GM19328 (cell line): ENCODE results near the gene APOBEC3A.
"Not testable (repeated sequence)": the region's sequence is repeated elsewhere in the genome, so short reads cannot be mapped to it uniquely, and the experiment has no call there.

ENCODE experiments used
- ATAC-seq: cut with Tn5 transposase; IDR thresholded peaks from one replicate; pipeline ENCODE4 v1.9.1; 2021; ENCODE audit warnings: mild to moderate bottlenecking, moderate library complexity; ENCODE audit not compliant: unreplicated experiment

APOBEC3A gene

GRCh38 chr22:38942702-38943101 is 14.7 kb upstream of the APOBEC3A start:
- no peak for ATAC-seq

- no peak for ATAC-seq
Observed at GRCh38 chr22:38943201-38943600, 14.2 kb upstream of the APOBEC3A start.

GRCh38 chr22:38943882-38944281 is 13.5 kb upstream of the APOBEC3A start:
- ATAC-seq: no peak

- ATAC-seq: no peak
Observed at GRCh38 chr22:38944653-38945052, 12.8 kb upstream of the APOBEC3A start.

- ATAC-seq: not testable (repeated sequence)
Observed at GRCh38 chr22:38945706-38946338, 11.6 kb upstream of the APOBEC3A start.

GRCh38 chr22:38946771-38947170 is 10.6 kb upstream of the APOBEC3A start:
- ATAC-seq: no peak

- no peak for ATAC-seq
Observed at GRCh38 chr22:38947321-38948140, 9.9 kb upstream of the APOBEC3A start.

GRCh38 chr22:38948181-38948940 is 9.0 kb upstream of the APOBEC3A start:
- ATAC-seq: no peak

- ATAC-seq: no peak
Observed at GRCh38 chr22:38949889-38950405, 7.5 kb upstream of the APOBEC3A start.

- ATAC-seq: no peak
Observed at GRCh38 chr22:38950527-38951295, 6.7 kb upstream of the APOBEC3A start.

- no peak for ATAC-seq
Observed at GRCh38 chr22:38951734-38952133, 5.7 kb upstream of the APOBEC3A start.

GRCh38 chr22:38952281-38952993 is 5.0 kb upstream of the APOBEC3A start:
- ATAC-seq: no peak

GRCh38 chr22:38953091-38953490 is 4.3 kb upstream of the APOBEC3A start:
- no peak for ATAC-seq

- no peak for ATAC-seq
Observed at GRCh38 chr22:38953577-38954413, 3.6 kb upstream of the APOBEC3A start.

GRCh38 chr22:38954414-38955043 is 2.9 kb upstream of the APOBEC3A start:
- ATAC-seq: no peak

- ATAC-seq: no peak
Observed at GRCh38 chr22:38955250-38955905, 2.0 kb upstream of the APOBEC3A start.

GRCh38 chr22:38955926-38956325 is 1.5 kb upstream of the APOBEC3A start:
- no peak for ATAC-seq

GRCh38 chr22:38956551-38956950 is 858 bp upstream of the APOBEC3A start:
- no peak for ATAC-seq
